Tongue (tissue), 2 donors: Measurements from ENCODE around the gene IFIT1B. TPM values are rescaled to one million over a fixed set of nuclear protein-coding genes. Genes with fewer than 3 reads are reported as not detected.

ENCODE experiments used
- DNase-seq: peaks from one replicate; pipeline ENCODE4 v3.0.0-alpha.2; 2015
- total RNA-seq: library from RNA; depleted of rRNA; stranded (reverse); fragments of >200 nt; gene quantifications from one replicate; pipeline ENCODE4 v1.2.3, GENCODE V29; 2014

Gene IFIT1B
- total RNA-seq, 1 donor from 2014 or later = 0.92 TPM

DNA sequence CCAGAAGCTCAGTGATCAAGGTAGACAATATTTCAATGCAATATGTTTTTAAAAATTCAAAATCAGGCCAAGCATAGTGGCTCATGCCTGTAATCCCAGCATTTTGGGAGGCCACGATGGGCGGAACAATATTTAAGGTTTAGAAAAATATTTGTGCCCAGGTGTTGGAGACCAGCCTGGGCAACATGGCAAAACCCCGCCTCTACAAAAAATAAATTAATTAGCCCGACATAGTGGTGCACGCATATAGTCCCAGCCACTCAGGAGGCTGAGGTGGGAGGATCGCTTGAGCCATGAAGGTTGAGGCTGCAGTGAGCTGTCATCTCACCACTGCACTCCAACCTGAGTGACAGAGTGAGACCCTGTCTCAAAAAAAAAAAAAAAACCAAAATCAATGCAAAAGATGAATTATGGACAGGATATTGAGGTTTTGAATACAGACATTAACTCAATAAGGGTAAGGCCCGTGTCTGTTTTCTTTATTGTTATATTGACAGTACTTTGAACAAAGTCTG, 35.6 kb downstream of the IFIT1B start:
- no peak for DNase-seq

- DNase-seq = peak; percentile 90
Observed at GRCh38 chr10:89414146-89414878, 36.5 kb downstream of the IFIT1B start, which contains the start of gene IFIT5. Gene IFIT5, plus strand, starts transcription at chr10:89414568. Its CDS starts 231 bp downstream, at chr10:89414799.

- peak; percentile 71 for DNase-seq
Observed at GRCh38 chr10:89414879-89415821, 37.3 kb downstream of the IFIT1B start.

GRCh38 chr10:89416465-89416864, 38.6 kb downstream of the IFIT1B start:
- no peak for DNase-seq

DNA sequence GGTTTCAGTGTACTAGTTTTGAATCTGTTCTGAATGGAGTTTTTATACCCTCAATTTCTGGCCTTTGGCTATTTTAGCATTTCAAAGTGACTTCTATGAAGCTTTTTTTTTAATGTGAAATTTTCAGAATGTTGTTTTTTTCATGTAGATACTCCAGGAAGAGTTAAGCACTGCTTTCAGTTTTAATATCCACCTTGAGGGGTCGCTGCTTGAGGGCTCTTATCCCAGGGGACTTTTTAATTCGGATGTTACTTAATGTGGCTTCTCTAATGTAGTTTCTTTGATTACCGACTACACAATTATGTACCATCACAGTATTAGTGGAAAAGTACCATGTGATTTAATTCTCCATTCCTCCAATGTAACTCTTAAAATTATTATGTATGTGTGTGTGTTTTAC, 41.7 kb downstream of the IFIT1B start:
- DNase-seq = peak; percentile 13

- peak; percentile 17 for DNase-seq
Observed at GRCh38 chr10:89421018-89421476, 43.2 kb downstream of the IFIT1B start.

DNA sequence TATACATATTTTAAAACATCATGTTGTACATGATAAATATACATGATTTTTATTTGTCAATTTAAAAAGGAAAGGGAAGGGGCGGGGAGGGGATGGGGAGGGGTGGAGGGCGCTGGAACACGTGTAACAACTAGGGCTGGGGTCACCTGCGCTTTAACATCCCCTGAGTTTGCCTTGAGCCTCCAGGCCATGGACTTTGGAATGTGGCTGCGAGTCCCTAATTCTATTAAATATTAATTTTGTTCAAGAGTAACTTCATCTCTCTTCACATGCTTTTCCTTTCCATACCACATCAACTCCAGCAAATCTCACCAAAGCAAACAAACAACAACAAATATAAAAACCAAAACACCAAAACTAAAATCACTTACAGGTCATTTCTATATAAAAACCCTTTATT, 47.1 kb downstream of the IFIT1B start:
- no peak for DNase-seq

DNA sequence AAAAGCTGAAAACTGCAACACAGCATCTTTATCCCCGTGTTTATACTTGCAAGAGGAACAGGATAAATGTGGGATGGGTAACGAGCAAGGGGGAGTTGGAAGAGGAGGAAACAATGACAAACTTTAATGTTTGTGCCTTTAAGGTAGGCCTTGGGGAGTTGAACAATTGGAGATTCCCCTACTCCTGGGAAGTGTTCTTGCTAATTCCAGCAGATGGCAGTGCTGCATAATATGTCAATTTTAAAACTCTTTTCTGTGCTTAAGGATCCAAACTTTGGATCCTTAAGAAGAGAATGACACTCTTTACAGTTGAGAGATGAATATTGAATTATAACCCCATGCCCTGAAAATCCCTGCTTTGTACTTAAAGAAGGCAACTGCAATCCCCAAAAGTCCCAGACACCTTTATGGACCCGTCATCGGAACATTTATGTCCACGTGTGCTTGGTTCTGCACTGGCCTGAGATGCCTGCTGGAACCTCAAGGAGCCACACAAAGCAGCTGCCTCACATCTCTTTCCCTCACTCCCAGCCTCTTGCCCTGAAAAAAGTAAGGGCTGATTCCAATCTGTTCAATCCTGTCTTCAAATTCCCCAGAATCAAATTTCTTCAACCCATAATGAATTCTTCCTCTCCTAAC, 48.5 kb downstream of the IFIT1B start:
- DNase-seq = peak; percentile 84

DNA sequence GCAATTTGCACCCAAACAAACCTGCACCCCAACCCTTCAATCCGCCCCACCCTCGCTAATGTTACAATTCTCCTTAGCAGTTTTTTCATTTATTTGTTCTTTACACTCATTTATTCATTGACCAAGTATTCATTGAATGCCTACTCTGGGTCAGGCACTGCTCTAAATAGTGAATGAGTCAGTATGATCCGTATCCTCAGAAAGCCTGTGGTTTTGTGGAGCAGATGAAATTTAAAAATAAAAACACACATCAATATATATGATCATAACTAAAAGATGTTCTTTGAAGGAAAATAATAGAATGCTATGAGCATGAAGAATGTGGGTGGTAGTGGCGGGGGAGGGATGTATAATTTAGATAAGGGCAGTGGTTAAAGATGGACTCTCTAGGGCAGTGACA, 49.8 kb downstream of the IFIT1B start:
- no peak for DNase-seq

DNA sequence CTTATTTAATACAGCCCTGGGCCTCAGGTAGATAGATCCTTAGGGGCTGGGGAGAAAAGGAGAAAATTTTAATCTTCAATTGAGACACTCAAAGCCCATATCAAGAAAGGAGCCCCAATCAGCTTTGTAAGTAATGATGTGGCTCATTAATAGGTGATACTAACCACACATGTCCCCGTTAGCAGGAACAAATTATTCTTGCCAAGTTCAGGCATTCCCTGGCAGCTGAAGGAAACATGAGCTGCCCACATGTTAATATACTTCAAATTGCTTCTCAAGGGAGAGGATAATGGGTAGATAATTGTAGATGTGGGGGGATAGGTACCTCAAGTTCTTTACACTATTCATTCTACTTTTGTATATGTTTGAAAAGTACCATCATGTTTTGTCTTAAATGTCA, 51.0 kb downstream of the IFIT1B start:
- DNase-seq = peak; percentile 61

GRCh38 chr10:89431977-89432376, 54.1 kb downstream of the IFIT1B start:
- peak; percentile 50 for DNase-seq

Other genes starting within 250 kb of the IFIT1B start
- gene CH25H, start 170.7 kb upstream of the IFIT1B start, total RNA-seq = 0.21 TPM
- 32.7 TPM for gene LIPA, start 126.3 kb upstream of the IFIT1B start, total RNA-seq
- 9.5 TPM for gene IFIT2, start 76.0 kb upstream of the IFIT1B start, total RNA-seq
- gene IFIT3, start 50.1 kb upstream of the IFIT1B start, total RNA-seq = 11.0 TPM
- 42.4 TPM for gene IFIT1, start 14.6 kb downstream of the IFIT1B start, total RNA-seq
- 14.9 TPM for gene IFIT5, start 36.5 kb downstream of the IFIT1B start, total RNA-seq
- 3.1 TPM for gene SLC16A12, start 157.5 kb downstream of the IFIT1B start, total RNA-seq